Thyroid gland (tissue), 4 donors: Measurements from ENCODE around the gene ANO2.

ENCODE experiments used
- POLR2A ChIP-seq, 2 donors: fragments of 450-650 bp; IDR thresholded peaks; one replicate each; pipeline ENCODE4 v1.6.1; 2017; ENCODE audit warnings: antibody characterized with exemption in 2 of 2, mild to moderate bottlenecking in 2 of 2, moderate library complexity in 1 of 2
- TF ChIP-seq, protein P1 (sequence below), 6 experiments: fragments of 200-600 bp in 3 of 6; fragments of 450-650 bp in 3 of 6; sonication (generic) in 3 of 6; IDR thresholded peaks; one replicate each; pipeline ENCODE4 v1.5.1; 2016 to 2019; ENCODE audit warnings: antibody characterized with exemption in 6 of 6, mild to moderate bottlenecking in 2 of 6, inconsistent platforms in 1 of 6, moderate library complexity in 1 of 6

DNA sequence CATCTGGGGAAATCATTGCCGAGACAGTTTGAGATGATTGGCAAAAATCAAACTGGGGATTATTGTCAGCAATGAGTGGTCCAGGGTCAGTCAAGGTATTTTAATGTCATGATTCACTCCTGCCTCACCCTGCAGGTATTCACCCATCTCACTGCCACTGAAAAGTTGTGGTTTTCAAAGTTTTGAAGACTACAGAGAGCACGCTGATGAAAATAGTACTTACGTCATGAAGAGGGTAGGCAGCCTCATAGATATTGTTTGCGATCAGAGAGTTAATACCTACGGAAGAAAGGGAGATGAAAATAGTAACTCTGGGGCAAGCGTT lies 138.0 kb downstream of the ANO2 start:
- no peak for TF ChIP-seq POLR2A (IDR thresholded peaks at IDR 0.05)
- TF ChIP-seq, protein P1, sequence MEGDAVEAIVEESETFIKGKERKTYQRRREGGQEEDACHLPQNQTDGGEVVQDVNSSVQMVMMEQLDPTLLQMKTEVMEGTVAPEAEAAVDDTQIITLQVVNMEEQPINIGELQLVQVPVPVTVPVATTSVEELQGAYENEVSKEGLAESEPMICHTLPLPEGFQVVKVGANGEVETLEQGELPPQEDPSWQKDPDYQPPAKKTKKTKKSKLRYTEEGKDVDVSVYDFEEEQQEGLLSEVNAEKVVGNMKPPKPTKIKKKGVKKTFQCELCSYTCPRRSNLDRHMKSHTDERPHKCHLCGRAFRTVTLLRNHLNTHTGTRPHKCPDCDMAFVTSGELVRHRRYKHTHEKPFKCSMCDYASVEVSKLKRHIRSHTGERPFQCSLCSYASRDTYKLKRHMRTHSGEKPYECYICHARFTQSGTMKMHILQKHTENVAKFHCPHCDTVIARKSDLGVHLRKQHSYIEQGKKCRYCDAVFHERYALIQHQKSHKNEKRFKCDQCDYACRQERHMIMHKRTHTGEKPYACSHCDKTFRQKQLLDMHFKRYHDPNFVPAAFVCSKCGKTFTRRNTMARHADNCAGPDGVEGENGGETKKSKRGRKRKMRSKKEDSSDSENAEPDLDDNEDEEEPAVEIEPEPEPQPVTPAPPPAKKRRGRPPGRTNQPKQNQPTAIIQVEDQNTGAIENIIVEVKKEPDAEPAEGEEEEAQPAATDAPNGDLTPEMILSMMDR (IDR thresholded peaks at IDR 0.05), result no peak
